Neural cell (in vitro differentiated cells): ENCODE measurements around the gene VSTM4. TPM values are rescaled to one million over a fixed set of nuclear protein-coding genes. Genes with fewer than 3 reads are reported as not detected.

ENCODE experiments used
- H2AFZ ChIP-seq: fragments of 200-600, 300-800 bp; sonication (generic), shearing (Covaris generic); 2 replicates; pipeline ENCODE4 v1.6.0; 2014; ENCODE audit warnings: low read depth, mild to moderate bottlenecking, antibody characterized with exemption, low read length, moderate library complexity
- H3F3A ChIP-seq: fragments of 200-600 bp; shearing (Covaris generic); 2 replicates; pipeline ENCODE4 v1.6.1; 2016; ENCODE audit warnings: mild to moderate bottlenecking, moderate library complexity, mixed read lengths, antibody characterized with exemption, low read length; ENCODE audit not compliant: insufficient read depth, poor library complexity, severe bottlenecking
- H3K27ac ChIP-seq: fragments of 200-600, 300-800 bp; sonication (generic), shearing (Covaris generic); 2 replicates; pipeline ENCODE4 v1.5.1; 2014; ENCODE audit warnings: mild to moderate bottlenecking, low read length, moderate library complexity
- H3K27me3 ChIP-seq: fragments of 300-800, 200-600 bp; sonication (generic), shearing (Covaris generic); 2 replicates; pipeline ENCODE4 v1.6.0; 2014; ENCODE audit warnings: mild to moderate bottlenecking, low read depth, low read length, moderate library complexity; ENCODE audit not compliant: insufficient read depth
- H3K36me3 ChIP-seq: fragments of 300-800, 200-600 bp; sonication (generic), shearing (Covaris generic); 2 replicates; pipeline ENCODE4 v1.5.1; 2014; ENCODE audit warnings: mild to moderate bottlenecking, antibody characterized with exemption, low read length, moderate library complexity; ENCODE audit not compliant: insufficient read depth
- H3K4me2 ChIP-seq: fragments of 300-800, 200-600 bp; sonication (generic), shearing (Covaris generic); 2 replicates; pipeline ENCODE4 v1.6.0; 2014; ENCODE audit warnings: mild to moderate bottlenecking, low read length
- H3K4me3 ChIP-seq: fragments of 300-800, 200-600 bp; sonication (generic), shearing (Covaris generic); 2 replicates; pipeline ENCODE4 v1.5.1; 2014; ENCODE audit warnings: mild to moderate bottlenecking, low read length, moderate library complexity
- H3K79me2 ChIP-seq: fragments of 200-600 bp; shearing (Covaris generic); replicated peaks from 2 replicates; pipeline ENCODE4 v1.6.0; 2014; ENCODE audit warnings: mild to moderate bottlenecking, low read length, moderate library complexity; ENCODE audit not compliant: insufficient read depth
- H3K9ac ChIP-seq: fragments of 300-800, 200-600 bp; sonication (generic), shearing (Covaris generic); 2 replicates; pipeline ENCODE4 v1.6.1; 2016; ENCODE audit warnings: mild to moderate bottlenecking, low read length, mixed read lengths
- H3K9me2 ChIP-seq: fragments of 200-600 bp; shearing (Covaris generic); 2 replicates; pipeline ENCODE4 v1.6.1; 2016; ENCODE audit warnings: mild to moderate bottlenecking, low read length, mixed read lengths; ENCODE audit not compliant: insufficient read depth
- H3K9me3 ChIP-seq: fragments of 200-600, 300-800 bp; sonication (generic), shearing (Covaris generic); 2 replicates; pipeline ENCODE4 v1.6.1; 2016; ENCODE audit warnings: mild to moderate bottlenecking, mixed run types, low read length, moderate library complexity, mixed read lengths
- H4K20me1 ChIP-seq: fragments of 200-600 bp; shearing (Covaris generic); 2 replicates; pipeline ENCODE4 v1.6.1; 2016; ENCODE audit warnings: mild to moderate bottlenecking, mixed run types; ENCODE audit not compliant: insufficient read depth
- CTCF ChIP-seq: fragments of 450-650 bp; IDR thresholded peaks from 2 replicates; pipeline ENCODE4 v1.5.1; 2014; ENCODE audit warnings: antibody characterized with exemption, mild to moderate bottlenecking, moderate library complexity; ENCODE audit not compliant: poor library complexity, severe bottlenecking
- EP300 ChIP-seq: fragments of 450-650 bp; conservative IDR thresholded peaks from 2 replicates; pipeline ENCODE4 v1.6.1; 2014; ENCODE audit warnings: antibody characterized with exemption, mild to moderate bottlenecking, moderate library complexity; ENCODE audit not compliant: poor library complexity, severe bottlenecking
- EZH2 ChIP-seq: fragments of 200-600, 300-800 bp; shearing (Covaris generic), sonication (generic); IDR thresholded peaks from 2 replicates; pipeline ENCODE4 v1.6.1; 2014; ENCODE audit warnings: antibody characterized with exemption, low read length, borderline replicate concordance, mild to moderate bottlenecking; ENCODE audit not compliant: insufficient read depth, poor library complexity, severe bottlenecking
- MXI1 ChIP-seq: fragments of 450-650 bp; conservative IDR thresholded peaks from 2 replicates; pipeline ENCODE4 v1.6.1; 2014; ENCODE audit warnings: antibody characterized with exemption, mild to moderate bottlenecking; ENCODE audit not compliant: poor library complexity, severe bottlenecking
- POLR2AphosphoS5 ChIP-seq: IDR thresholded peaks from 2 replicates; pipeline ENCODE4 v1.6.1; 2012
- RAD21 ChIP-seq: fragments of 450-650 bp; conservative IDR thresholded peaks from 2 replicates; pipeline ENCODE4 v1.6.1; 2014; ENCODE audit warnings: antibody characterized with exemption, mild to moderate bottlenecking, moderate library complexity
- SMC3 ChIP-seq: fragments of 450-650 bp; conservative IDR thresholded peaks from 2 replicates; pipeline ENCODE4 v1.6.1; 2014; ENCODE audit warnings: antibody characterized with exemption, mild to moderate bottlenecking, moderate library complexity; ENCODE audit not compliant: poor library complexity
- TAF1 ChIP-seq: IDR thresholded peaks from 2 replicates; pipeline ENCODE4 v1.6.1; 2012; ENCODE audit warnings: low read depth
- polyA plus RNA-seq: library from polyadenylated mRNA; depleted of rRNA; stranded (reverse); fragments of >200 nt; gene quantifications from 2 replicates; pipeline ENCODE4 v1.2.3, GENCODE V29; 2014
- TF ChIP-seq, protein P1 (sequence below): IDR thresholded peaks from 2 replicates; pipeline ENCODE4 v1.6.1; 2012; ENCODE audit warnings: borderline replicate concordance

VSTM4 gene
- polyA plus RNA-seq, 1 donor from 2014 or later, result 0.52 TPM

- Histone ChIP-seq H2AFZ (no peak overlapping the region), H3K27me3 (no peaks in the 10 kb centered on the region), H3K9ac (no peak overlapping the region), H3K9me2 (no peaks in the 10 kb centered on the region), H3K79me2 (no peaks in the 10 kb centered on the region), H3K36me3 (no peaks in the 10 kb centered on the region), H3K4me3 (no peak overlapping the region), H3K9me3 (no peaks in the 10 kb centered on the region), H3F3A (peaks cover 8% of the 10 kb centered on the region), H4K20me1 (no peaks in the 10 kb centered on the region), H3K4me2 (no peak overlapping the region), H3K27ac (no peak overlapping the region)
- TF ChIP-seq CTCF (no peak), POLR2AphosphoS5 (no peak), RAD21 (no peak), EZH2 (no peak), MXI1 (no peak), TAF1 (no peak), EP300 (no peak)
- TF ChIP-seq, protein P1, sequence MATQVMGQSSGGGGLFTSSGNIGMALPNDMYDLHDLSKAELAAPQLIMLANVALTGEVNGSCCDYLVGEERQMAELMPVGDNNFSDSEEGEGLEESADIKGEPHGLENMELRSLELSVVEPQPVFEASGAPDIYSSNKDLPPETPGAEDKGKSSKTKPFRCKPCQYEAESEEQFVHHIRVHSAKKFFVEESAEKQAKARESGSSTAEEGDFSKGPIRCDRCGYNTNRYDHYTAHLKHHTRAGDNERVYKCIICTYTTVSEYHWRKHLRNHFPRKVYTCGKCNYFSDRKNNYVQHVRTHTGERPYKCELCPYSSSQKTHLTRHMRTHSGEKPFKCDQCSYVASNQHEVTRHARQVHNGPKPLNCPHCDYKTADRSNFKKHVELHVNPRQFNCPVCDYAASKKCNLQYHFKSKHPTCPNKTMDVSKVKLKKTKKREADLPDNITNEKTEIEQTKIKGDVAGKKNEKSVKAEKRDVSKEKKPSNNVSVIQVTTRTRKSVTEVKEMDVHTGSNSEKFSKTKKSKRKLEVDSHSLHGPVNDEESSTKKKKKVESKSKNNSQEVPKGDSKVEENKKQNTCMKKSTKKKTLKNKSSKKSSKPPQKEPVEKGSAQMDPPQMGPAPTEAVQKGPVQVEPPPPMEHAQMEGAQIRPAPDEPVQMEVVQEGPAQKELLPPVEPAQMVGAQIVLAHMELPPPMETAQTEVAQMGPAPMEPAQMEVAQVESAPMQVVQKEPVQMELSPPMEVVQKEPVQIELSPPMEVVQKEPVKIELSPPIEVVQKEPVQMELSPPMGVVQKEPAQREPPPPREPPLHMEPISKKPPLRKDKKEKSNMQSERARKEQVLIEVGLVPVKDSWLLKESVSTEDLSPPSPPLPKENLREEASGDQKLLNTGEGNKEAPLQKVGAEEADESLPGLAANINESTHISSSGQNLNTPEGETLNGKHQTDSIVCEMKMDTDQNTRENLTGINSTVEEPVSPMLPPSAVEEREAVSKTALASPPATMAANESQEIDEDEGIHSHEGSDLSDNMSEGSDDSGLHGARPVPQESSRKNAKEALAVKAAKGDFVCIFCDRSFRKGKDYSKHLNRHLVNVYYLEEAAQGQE, result no peak
These were observed 116.0 kb downstream of the VSTM4 start for GRCh38 chr10:48999346-48999745.

DNA sequence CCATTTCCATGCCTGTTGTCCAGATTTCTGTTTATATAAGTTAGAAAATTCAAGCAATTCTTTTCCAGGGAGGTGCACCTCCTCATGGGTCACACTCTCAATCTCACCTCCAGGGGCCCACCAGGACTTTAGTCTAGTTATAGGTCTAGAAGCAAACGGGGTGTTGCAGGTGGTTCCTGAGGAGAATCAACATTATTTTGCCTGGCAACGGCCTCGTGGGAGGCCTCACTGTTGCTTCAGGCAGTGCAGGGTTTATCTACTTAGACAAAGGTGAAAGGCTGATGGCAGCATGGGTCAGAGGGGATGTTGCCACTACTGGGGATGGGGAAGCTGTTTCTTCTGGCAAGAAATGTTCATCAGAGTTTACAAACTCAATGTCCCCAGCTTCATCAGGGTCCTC, 119.0 kb downstream of the VSTM4 start:
- Histone ChIP-seq H3K27me3 (no peaks in the 10 kb centered on the region), H3K9me2 (no peaks in the 10 kb centered on the region)

More for the DNA sequence above, 119.0 kb downstream of the VSTM4 start:
- Histone ChIP-seq H3F3A (peaks cover 3% of the 10 kb centered on the region), H3K27ac (no peak overlapping the region), H3K4me2 (no peak overlapping the region), H4K20me1 (no peaks in the 10 kb centered on the region), H3K36me3 (no peaks in the 10 kb centered on the region), H3K9me3 (no peaks in the 10 kb centered on the region), H2AFZ (no peak overlapping the region), H3K79me2 (no peaks in the 10 kb centered on the region), H3K9ac (no peak overlapping the region), H3K4me3 (no peak overlapping the region)
- TF ChIP-seq SMC3 (no peak), RAD21 (no peak), TAF1 (no peak), POLR2AphosphoS5 (no peak), EZH2 (no peak), MXI1 (no peak), EP300 (no peak), CTCF (no peak)
- TF ChIP-seq, protein P1, result no peak
